ENCODE results near the gene PPFIBP2.

GRCh38 chr11:7581021-7581590 is 67.3 kb downstream of the PPFIBP2 start:
- no peak for TF ChIP-seq POLR2A (IDR thresholded peaks at IDR 0.05)
- TF ChIP-seq CTCF (IDR thresholded peaks at IDR 0.05), result no peak
